K562 (cell line): ENCODE measurements around the gene HBQ1. TPM values are rescaled to one million over a fixed set of nuclear protein-coding genes. Genes with fewer than 3 reads are reported as not detected.

Experiments used
- BRCA1 ChIP-seq, 2 experiments: fragments of 450-650 bp in 1 of 2; sonication (generic) in 1 of 2; formaldehyde crosslinking in 1 of 2; IDR thresholded peaks; 2 replicates each; pipeline versions ENCODE4 v1.5.0 to v1.6.1; 2017 to 2020; ENCODE audit warnings: mild to moderate bottlenecking in 1 of 2, missing genetic modification reagents in 1 of 2
- DPF2 ChIP-seq: fragments of 450-650 bp; IDR thresholded peaks from 2 replicates; pipeline ENCODE4 v1.6.1; 2016
- EP400 ChIP-seq: fragments of 450-650 bp; IDR thresholded peaks from 2 replicates; pipeline ENCODE4 v1.6.1; 2017; ENCODE audit warnings: antibody characterized with exemption, mild to moderate bottlenecking, moderate library complexity
- KDM2B ChIP-seq: fragments of 250-450 bp; sonication (Bioruptor Pico); IDR thresholded peaks from 2 replicates; pipeline ENCODE4 v1.8.0; 2021; ENCODE audit warnings: mild to moderate bottlenecking, moderate library complexity
- LARP7 ChIP-seq: fragments of 450-650 bp; IDR thresholded peaks from 2 replicates; pipeline ENCODE4 v1.6.1; 2016
- MAZ ChIP-seq, 2 experiments: fragments of 450-650 bp in 1 of 2; sonication (generic) in 1 of 2; formaldehyde crosslinking; IDR thresholded peaks in 1 of 2; conservative IDR thresholded peaks in 1 of 2; 2 replicates each; pipeline versions ENCODE4 v1.4.0 to v1.5.0; 2020; ENCODE audit warnings: mild to moderate bottlenecking in 1 of 2, missing genetic modification reagents in 1 of 2
- NFXL1 ChIP-seq: fragments of 450-650 bp; formaldehyde crosslinking; IDR thresholded peaks from 2 replicates; pipeline ENCODE4 v1.4.0; 2021; ENCODE audit warnings: mild to moderate bottlenecking
- TAF7 ChIP-seq: fragments of 450-650 bp; IDR thresholded peaks from 2 replicates; pipeline ENCODE4 v1.6.1; 2016; ENCODE audit warnings: missing genetic modification characterization, missing compliant biosample characterization
- ZBTB8A ChIP-seq: fragments of 450-650 bp; IDR thresholded peaks from 2 replicates; pipeline ENCODE4 v1.6.1; 2018; ENCODE audit warnings: mild to moderate bottlenecking, moderate library complexity; ENCODE audit not compliant: partially characterized antibody
- ZNF77 ChIP-seq: fragments of 250-450 bp; sonication (Bioruptor Pico); IDR thresholded peaks from 2 replicates; pipeline ENCODE4 v1.5.0; 2020
- polyA plus RNA-seq, 8 experiments: library from polyadenylated mRNA; depleted of rRNA in 4 of 8; stranded (reverse) in 5 of 8; unstranded in 3 of 8; fragments of >200 nt; fragmentation: Nextera tagmentation in 2 of 8; fragmentation: Illumina TruSeq in 1 of 8; extraction: Ambion mirVana in 2 of 8; extraction: Trizol in 1 of 8; gene quantifications; 2 replicates each; pipeline versions ENCODE4 v1.2.1 to v1.2.3, GENCODE V29; 2011 to 2014; ENCODE audit warnings: inconsistent platforms in 1 of 8, missing spikeins in 1 of 8
- total RNA-seq, 7 experiments: library from RNA; depleted of rRNA in 6 of 7; stranded (reverse); fragments of >200 nt in 6 of 7; fragmentation: Illumina TruSeq in 2 of 7; extraction: Trizol in 2 of 7; gene quantifications; 2 replicates each; pipeline versions ENCODE4 v1.2.1 to v1.2.3, GENCODE V29; 2011 to 2021; ENCODE audit warnings: low replicate concordance in 1 of 7
- TF ChIP-seq, protein P1 (sequence below): fragments of 250-450 bp; sonication (Bioruptor Pico); IDR thresholded peaks from 2 replicates; pipeline ENCODE4 v1.4.0; 2020
- TF ChIP-seq, protein P2 (sequence below): fragments of 450-650 bp; IDR thresholded peaks from 2 replicates; pipeline ENCODE4 v1.6.1; 2016; ENCODE audit warnings: mild to moderate bottlenecking, moderate library complexity
- TF ChIP-seq, protein P3 (sequence below): sonication (generic); formaldehyde crosslinking; IDR thresholded peaks from 2 replicates; pipeline ENCODE4 v1.8.1; 2023; ENCODE audit warnings: mild to moderate bottlenecking, missing genetic modification reagents

Gene HBQ1
- total and polyA plus RNA-seq, 9 of the 15 experiments (the other 6 are each of a cell fraction or from before 2014, with no cell fraction given): 2.3 to 190 (median 19.8) TPM

GRCh38 chr16:154217-155030 lies 25.8 kb upstream of the HBQ1 start (continued):
- TF ChIP-seq, protein P1, sequence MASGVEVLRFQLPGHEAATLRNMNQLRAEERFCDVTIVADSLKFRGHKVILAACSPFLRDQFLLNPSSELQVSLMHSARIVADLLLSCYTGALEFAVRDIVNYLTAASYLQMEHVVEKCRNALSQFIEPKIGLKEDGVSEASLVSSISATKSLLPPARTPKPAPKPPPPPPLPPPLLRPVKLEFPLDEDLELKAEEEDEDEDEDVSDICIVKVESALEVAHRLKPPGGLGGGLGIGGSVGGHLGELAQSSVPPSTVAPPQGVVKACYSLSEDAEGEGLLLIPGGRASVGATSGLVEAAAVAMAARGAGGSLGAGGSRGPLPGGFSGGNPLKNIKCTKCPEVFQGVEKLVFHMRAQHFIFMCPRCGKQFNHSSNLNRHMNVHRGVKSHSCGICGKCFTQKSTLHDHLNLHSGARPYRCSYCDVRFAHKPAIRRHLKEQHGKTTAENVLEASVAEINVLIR: no peak
- TF ChIP-seq NFXL1 (CRISPR knock-in tag) (no peak), TAF7 (tag) (peak; percentile 53; the same call in 1 of the 2 replicates), LARP7 (no peak), MAZ (CRISPR knock-in tag; conservative IDR thresholded peaks at IDR 0.05 in 1 of 2, IDR thresholded peaks at IDR 0.05 in 1 of 2) (peak; percentile 47 to 70; a peak in 2 of 4 replicates), ZNF77 (CRISPR knock-in tag) (no peak), DPF2 (0 out of 2 replicates have a peak, but pooled peaks have one; percentile 19), BRCA1 (IDR thresholded peaks at IDR 0.05) (no peak), BRCA1 (CRISPR knock-in tag; IDR thresholded peaks at IDR 0.05) (no peak), KDM2B (CRISPR knock-in tag) (no peak), ZBTB8A (no peak), EP400 (peak; percentile 66)
- TF ChIP-seq, protein P2, sequence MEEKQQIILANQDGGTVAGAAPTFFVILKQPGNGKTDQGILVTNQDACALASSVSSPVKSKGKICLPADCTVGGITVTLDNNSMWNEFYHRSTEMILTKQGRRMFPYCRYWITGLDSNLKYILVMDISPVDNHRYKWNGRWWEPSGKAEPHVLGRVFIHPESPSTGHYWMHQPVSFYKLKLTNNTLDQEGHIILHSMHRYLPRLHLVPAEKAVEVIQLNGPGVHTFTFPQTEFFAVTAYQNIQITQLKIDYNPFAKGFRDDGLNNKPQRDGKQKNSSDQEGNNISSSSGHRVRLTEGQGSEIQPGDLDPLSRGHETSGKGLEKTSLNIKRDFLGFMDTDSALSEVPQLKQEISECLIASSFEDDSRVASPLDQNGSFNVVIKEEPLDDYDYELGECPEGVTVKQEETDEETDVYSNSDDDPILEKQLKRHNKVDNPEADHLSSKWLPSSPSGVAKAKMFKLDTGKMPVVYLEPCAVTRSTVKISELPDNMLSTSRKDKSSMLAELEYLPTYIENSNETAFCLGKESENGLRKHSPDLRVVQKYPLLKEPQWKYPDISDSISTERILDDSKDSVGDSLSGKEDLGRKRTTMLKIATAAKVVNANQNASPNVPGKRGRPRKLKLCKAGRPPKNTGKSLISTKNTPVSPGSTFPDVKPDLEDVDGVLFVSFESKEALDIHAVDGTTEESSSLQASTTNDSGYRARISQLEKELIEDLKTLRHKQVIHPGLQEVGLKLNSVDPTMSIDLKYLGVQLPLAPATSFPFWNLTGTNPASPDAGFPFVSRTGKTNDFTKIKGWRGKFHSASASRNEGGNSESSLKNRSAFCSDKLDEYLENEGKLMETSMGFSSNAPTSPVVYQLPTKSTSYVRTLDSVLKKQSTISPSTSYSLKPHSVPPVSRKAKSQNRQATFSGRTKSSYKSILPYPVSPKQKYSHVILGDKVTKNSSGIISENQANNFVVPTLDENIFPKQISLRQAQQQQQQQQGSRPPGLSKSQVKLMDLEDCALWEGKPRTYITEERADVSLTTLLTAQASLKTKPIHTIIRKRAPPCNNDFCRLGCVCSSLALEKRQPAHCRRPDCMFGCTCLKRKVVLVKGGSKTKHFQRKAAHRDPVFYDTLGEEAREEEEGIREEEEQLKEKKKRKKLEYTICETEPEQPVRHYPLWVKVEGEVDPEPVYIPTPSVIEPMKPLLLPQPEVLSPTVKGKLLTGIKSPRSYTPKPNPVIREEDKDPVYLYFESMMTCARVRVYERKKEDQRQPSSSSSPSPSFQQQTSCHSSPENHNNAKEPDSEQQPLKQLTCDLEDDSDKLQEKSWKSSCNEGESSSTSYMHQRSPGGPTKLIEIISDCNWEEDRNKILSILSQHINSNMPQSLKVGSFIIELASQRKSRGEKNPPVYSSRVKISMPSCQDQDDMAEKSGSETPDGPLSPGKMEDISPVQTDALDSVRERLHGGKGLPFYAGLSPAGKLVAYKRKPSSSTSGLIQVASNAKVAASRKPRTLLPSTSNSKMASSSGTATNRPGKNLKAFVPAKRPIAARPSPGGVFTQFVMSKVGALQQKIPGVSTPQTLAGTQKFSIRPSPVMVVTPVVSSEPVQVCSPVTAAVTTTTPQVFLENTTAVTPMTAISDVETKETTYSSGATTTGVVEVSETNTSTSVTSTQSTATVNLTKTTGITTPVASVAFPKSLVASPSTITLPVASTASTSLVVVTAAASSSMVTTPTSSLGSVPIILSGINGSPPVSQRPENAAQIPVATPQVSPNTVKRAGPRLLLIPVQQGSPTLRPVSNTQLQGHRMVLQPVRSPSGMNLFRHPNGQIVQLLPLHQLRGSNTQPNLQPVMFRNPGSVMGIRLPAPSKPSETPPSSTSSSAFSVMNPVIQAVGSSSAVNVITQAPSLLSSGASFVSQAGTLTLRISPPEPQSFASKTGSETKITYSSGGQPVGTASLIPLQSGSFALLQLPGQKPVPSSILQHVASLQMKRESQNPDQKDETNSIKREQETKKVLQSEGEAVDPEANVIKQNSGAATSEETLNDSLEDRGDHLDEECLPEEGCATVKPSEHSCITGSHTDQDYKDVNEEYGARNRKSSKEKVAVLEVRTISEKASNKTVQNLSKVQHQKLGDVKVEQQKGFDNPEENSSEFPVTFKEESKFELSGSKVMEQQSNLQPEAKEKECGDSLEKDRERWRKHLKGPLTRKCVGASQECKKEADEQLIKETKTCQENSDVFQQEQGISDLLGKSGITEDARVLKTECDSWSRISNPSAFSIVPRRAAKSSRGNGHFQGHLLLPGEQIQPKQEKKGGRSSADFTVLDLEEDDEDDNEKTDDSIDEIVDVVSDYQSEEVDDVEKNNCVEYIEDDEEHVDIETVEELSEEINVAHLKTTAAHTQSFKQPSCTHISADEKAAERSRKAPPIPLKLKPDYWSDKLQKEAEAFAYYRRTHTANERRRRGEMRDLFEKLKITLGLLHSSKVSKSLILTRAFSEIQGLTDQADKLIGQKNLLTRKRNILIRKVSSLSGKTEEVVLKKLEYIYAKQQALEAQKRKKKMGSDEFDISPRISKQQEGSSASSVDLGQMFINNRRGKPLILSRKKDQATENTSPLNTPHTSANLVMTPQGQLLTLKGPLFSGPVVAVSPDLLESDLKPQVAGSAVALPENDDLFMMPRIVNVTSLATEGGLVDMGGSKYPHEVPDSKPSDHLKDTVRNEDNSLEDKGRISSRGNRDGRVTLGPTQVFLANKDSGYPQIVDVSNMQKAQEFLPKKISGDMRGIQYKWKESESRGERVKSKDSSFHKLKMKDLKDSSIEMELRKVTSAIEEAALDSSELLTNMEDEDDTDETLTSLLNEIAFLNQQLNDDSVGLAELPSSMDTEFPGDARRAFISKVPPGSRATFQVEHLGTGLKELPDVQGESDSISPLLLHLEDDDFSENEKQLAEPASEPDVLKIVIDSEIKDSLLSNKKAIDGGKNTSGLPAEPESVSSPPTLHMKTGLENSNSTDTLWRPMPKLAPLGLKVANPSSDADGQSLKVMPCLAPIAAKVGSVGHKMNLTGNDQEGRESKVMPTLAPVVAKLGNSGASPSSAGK: peak; percentile 82
- TF ChIP-seq, protein P3, sequence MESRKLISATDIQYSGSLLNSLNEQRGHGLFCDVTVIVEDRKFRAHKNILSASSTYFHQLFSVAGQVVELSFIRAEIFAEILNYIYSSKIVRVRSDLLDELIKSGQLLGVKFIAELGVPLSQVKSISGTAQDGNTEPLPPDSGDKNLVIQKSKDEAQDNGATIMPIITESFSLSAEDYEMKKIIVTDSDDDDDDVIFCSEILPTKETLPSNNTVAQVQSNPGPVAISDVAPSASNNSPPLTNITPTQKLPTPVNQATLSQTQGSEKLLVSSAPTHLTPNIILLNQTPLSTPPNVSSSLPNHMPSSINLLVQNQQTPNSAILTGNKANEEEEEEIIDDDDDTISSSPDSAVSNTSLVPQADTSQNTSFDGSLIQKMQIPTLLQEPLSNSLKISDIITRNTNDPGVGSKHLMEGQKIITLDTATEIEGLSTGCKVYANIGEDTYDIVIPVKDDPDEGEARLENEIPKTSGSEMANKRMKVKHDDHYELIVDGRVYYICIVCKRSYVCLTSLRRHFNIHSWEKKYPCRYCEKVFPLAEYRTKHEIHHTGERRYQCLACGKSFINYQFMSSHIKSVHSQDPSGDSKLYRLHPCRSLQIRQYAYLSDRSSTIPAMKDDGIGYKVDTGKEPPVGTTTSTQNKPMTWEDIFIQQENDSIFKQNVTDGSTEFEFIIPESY (CRISPR knock-in tag): peak; percentile 91
